NCI-H1436 treated with DMSO at 0.1 percent for 48 hours (cell line): ENCODE data around the gene TM4SF1.

Source experiments
- DNase-seq: peaks from one replicate; lab custom pipeline; 2025; lab: John Stamatoyannopoulos, UW

Gene TM4SF1

GRCh38 chr3:149377408-149378364 is at the start of gene TM4SF1:
Gene TM4SF1 (minus strand): TSS chr3:149377649. CDS start chr3:149377547, 102 bp downstream.
- DNase-seq, result no peak

- DNase-seq, result no peak
Observed at GRCh38 chr3:149426325-149426724, 48.9 kb upstream of the TM4SF1 start.

GRCh38 chr3:149424918-149425317 is 47.5 kb upstream of the TM4SF1 start:
- no peak for DNase-seq

GRCh38 chr3:149421764-149422163 is 44.3 kb upstream of the TM4SF1 start:
- no peak for DNase-seq

- DNase-seq, result no peak
Observed at GRCh38 chr3:149419816-149420215, 42.4 kb upstream of the TM4SF1 start.

- no peak for DNase-seq
Observed at GRCh38 chr3:149417727-149418126, 40.3 kb upstream of the TM4SF1 start.

GRCh38 chr3:149417174-149417573 is 39.7 kb upstream of the TM4SF1 start:
- no peak for DNase-seq

GRCh38 chr3:149415484-149415883 is 38.0 kb upstream of the TM4SF1 start:
- DNase-seq, result no peak

GRCh38 chr3:149414557-149415231 is 37.2 kb upstream of the TM4SF1 start:
- DNase-seq, result no peak

- no peak for DNase-seq
Observed at GRCh38 chr3:149411583-149411982, 34.1 kb upstream of the TM4SF1 start.

- DNase-seq, result no peak
Observed at GRCh38 chr3:149409351-149409750, 31.9 kb upstream of the TM4SF1 start.

- DNase-seq, result no peak
Observed at GRCh38 chr3:149407898-149408297, 30.4 kb upstream of the TM4SF1 start.

GRCh38 chr3:149406244-149406752 is 28.8 kb upstream of the TM4SF1 start:
- DNase-seq, result no peak

- no peak for DNase-seq
Observed at GRCh38 chr3:149403443-149403842, 26.0 kb upstream of the TM4SF1 start.

GRCh38 chr3:149402481-149402880 is 25.0 kb upstream of the TM4SF1 start:
- no peak for DNase-seq

GRCh38 chr3:149401926-149402310 is 24.5 kb upstream of the TM4SF1 start:
- DNase-seq, result no peak

- no peak for DNase-seq
Observed at GRCh38 chr3:149401212-149401925, 23.9 kb upstream of the TM4SF1 start.

GRCh38 chr3:149400645-149401044 is 23.2 kb upstream of the TM4SF1 start:
- no peak for DNase-seq

- no peak for DNase-seq
Observed at GRCh38 chr3:149398296-149398695, 20.8 kb upstream of the TM4SF1 start.

- no peak for DNase-seq
Observed at GRCh38 chr3:149397528-149397927, 20.1 kb upstream of the TM4SF1 start.

GRCh38 chr3:149396476-149396875 is 19.0 kb upstream of the TM4SF1 start:
- DNase-seq, result no peak
